Measurements from ENCODE around the gene BMPR1A.

BMPR1A gene

DNA sequence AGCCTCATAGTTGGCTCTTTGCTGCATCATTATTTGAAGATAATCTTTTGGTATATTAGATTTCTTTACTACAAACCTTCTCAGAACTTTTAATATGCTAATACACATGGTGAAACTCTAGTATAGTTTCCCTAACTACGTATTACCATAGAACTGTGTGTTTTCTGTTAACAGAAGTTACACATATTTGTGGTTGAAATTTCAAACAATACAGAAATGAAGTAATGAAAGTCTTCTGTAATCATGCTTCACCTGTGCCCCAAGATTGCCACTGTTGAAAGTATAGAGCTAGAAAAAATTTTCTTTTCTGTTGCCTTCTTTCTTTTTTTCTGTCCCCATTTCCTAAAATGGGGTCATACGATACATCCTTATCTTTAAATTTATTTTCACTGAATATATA lies 9.1 kb downstream of the BMPR1A start:
- no peak for DNase-seq (ENCODE audit: low spot score)

GRCh38 chr10:86768412-86769062 lies 12.1 kb downstream of the BMPR1A start:
- no peak for DNase-seq (ENCODE audit: low spot score)

DNA sequence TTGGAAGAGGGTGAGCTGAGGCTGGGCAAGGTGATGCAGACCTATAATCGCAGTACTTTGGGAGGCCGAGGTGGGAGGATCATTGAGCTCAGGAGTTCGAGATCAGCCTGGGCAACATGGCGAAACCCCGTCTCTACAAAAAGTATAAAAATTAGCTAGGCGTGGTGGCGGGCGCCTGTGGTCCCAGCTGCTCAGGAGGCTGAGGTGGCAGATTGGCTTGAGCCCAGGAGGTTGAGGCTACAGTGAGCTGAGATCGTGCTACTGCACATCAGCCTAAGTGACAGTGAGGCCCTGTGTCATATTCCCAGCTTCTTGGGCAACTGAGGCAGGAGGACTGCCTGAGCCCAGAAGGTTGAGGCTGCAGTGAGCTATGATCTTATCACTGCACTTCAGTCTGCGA lies 13.6 kb downstream of the BMPR1A start:
- DNase-seq (ENCODE audit: low spot score): no peak

DNA sequence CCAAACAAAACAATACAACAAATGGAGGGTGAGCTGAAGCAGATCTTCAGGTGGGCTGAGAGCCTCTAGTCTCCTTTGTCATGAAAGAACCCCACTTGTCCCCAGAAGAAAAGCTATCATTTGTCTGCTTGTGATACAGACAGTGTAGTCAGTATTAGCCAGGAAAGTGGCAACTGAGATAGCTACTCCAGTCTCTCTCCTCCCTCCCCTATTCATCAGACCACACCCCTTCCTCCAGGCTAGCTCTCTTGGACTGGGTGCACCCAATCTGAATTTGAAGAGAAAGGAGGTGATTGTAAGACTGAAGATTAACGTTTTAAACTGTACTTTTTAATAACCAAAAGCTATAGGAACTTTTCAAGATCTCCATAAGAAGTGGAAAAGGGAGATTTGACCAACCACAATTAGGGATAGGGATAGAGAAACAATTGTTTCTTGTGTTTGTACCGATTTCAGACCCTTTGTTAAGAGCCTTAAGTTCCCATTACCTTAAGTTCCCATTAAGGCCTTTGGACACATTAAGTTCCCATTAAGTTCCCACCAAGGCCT lies 14.1 kb downstream of the BMPR1A start:
- no peak for DNase-seq (ENCODE audit: low spot score)

- DNase-seq (ENCODE audit: low spot score): no peak
These were observed 17.1 kb downstream of the BMPR1A start for GRCh38 chr10:86773498-86773897.

DNA sequence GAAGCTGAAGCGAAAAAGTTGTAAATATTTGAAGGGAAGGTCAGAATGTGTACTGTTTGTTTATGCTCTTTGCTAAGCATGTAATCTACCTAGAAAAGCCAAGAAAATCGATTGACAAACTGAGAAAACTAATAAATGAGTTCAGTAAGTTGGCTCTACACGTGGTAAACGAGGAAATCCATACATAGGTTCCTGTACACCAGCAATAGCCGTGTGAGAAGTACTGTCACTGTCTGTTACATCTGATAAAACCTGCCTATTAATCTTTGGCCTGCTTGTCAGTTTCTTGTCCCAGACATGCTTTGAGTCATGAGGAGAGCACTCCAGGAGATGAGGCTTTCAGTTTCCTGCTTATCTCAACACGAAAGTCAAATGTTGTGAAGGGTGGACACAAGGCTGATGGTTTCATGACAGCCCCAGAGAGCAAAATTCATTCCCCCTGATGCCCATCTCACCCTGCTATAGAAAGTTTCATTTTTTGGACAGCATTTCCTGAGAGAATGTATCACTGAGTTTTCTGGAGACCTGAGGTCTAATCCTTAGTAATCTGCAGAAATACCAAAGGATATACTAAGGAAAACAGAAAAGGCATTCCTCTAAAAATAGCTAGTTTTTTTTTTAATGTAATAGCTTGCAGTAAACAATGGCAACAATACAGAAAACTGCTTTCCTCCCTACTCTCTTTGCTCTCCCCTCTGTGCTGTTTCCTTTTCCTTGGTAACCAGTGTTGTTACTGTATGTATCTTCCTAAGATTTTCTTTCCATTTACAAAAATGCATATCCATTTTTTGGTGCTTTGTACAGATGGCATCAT lies 18.8 kb downstream of the BMPR1A start:
- no peak for DNase-seq (ENCODE audit: low spot score)

- DNase-seq (ENCODE audit: low spot score): no peak
These were observed 19.4 kb downstream of the BMPR1A start for GRCh38 chr10:86775870-86776180.

DNA sequence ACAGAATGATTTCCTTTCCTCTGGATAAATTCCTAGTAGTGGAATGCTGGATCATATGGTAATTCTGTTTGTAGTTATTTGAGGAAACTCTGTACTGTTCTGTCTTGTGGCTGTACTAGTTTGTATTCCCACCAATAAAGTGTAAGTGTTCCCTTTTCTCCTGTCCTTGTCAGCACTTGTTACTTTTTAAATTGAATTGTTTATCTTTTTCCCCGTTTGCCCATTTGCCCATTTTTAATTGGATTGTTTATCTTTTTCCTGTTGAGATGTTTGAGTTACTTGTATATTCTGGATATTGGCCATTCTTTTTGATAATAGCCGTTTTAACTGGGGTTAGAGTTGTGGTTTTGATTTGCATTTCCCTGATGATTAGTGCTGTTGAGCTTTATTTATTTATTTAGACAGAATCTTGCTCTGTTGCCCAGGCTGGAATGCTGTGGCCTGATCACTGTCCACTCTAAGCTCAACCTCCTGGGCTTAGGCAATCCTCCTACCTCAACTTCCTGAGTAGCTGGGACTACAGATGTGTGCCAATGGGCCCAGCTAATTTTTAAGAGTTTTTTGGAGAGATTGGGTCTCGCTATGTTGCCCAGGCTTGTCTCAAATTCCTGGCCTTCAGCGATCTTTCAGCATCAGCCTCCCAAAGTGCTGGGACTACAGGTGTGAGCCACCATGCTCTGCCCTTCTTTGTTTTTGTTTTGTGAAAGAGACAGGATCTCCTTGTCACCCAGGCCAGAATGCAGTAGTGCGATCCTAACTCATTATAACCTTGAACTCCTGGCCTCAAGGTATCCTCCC lies 23.0 kb downstream of the BMPR1A start:
- DNase-seq (ENCODE audit: low spot score): no peak

- no peak for DNase-seq (ENCODE audit: low spot score)
These were observed 26.4 kb downstream of the BMPR1A start for GRCh38 chr10:86782701-86783418.

- no peak for DNase-seq (ENCODE audit: low spot score)
These were observed 28.6 kb downstream of the BMPR1A start for GRCh38 chr10:86785037-86785436.

GRCh38 chr10:86785968-86786367 lies 29.5 kb downstream of the BMPR1A start:
- DNase-seq (ENCODE audit: low spot score): no peak

DNA sequence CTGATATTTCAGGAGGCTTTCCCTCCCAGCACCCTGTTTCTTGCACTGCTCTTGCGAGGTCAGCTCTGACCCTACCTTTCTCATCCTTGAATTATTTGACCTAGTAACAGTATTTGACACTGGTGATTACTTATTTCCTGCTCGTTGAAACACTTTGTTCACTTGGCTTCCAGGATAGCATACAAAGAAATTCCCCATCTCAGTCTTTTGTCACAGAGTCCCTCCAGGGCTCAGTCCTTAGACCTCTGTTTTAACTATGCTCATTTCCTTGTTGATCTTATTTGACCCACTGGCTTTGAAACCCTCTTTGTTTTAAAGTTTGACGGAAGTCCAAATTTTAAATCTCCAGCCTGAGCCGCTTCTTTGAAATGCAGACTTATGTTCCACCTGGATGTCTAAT lies 29.9 kb downstream of the BMPR1A start:
- no peak for DNase-seq (ENCODE audit: low spot score)

- no peak for DNase-seq (ENCODE audit: low spot score)
These were observed 34.0 kb downstream of the BMPR1A start for GRCh38 chr10:86790394-86790793.

- DNase-seq (ENCODE audit: low spot score): no peak
These were observed 36.2 kb downstream of the BMPR1A start for GRCh38 chr10:86792461-86793167.

- no peak for DNase-seq (ENCODE audit: low spot score)
These were observed 37.3 kb downstream of the BMPR1A start for GRCh38 chr10:86793696-86794095.

- no peak for DNase-seq (ENCODE audit: low spot score)
These were observed 38.9 kb downstream of the BMPR1A start for GRCh38 chr10:86795353-86795752.

- DNase-seq (ENCODE audit: low spot score): no peak
These were observed 41.6 kb downstream of the BMPR1A start for GRCh38 chr10:86798025-86798424.

- DNase-seq (ENCODE audit: low spot score): no peak
These were observed 42.2 kb downstream of the BMPR1A start for GRCh38 chr10:86798611-86799010.

- no peak for DNase-seq (ENCODE audit: low spot score)
These were observed 42.9 kb downstream of the BMPR1A start for GRCh38 chr10:86799188-86799845.

DNA sequence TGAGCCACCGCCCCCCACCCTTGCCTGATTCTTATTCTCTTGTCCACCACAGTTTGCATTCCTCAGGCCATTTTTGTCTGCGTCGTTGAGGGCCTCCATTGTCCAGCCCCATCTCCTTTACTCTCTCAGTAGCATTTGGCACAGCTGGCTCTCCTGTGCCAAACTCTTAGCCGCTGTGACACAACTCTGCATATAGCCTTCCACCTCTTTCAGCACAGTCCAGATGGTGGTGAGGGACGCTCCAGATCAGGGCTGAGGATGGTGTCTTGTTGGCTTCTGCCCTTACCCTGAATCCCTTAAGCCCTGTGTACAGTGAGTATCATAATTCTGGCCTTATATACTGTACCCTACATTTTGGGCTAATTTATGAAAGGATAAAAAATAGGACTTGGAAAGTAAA lies 45.6 kb downstream of the BMPR1A start:
- DNase-seq (ENCODE audit: low spot score): no peak

Data from hematopoietic multipotent progenitor cell treated with erythropoietin and hydrocortisone succinate and interleukin-3 and kit ligand, for 17 days (in vitro differentiated cells).